MM.1S (cell line): ENCODE data around the gene SLC35G3.
"Not testable (repeated sequence)": the region's sequence is repeated elsewhere in the genome, so short reads cannot be mapped to it uniquely, and the experiment has no call there.

Experiments used
- DNase-seq: peaks from one replicate; pipeline ENCODE4 v3.0.0-alpha.2; 2015
- H2AFZ ChIP-seq: fragments of 300-600 bp; sonication (generic); 2 replicates; pipeline ENCODE4 v1.6.0; 2016; ENCODE audit warnings: antibody characterized with exemption, low read length
- H3F3A ChIP-seq: fragments of 300-600 bp; sonication (generic); 2 replicates; pipeline ENCODE4 v1.6.1; 2016; ENCODE audit warnings: mild to moderate bottlenecking, antibody characterized with exemption, low read length, moderate library complexity, mixed read lengths; ENCODE audit not compliant: insufficient read depth
- H3K27ac ChIP-seq: fragments of 300-600 bp; sonication (generic); 2 replicates; pipeline ENCODE4 v1.5.1; 2016; ENCODE audit warnings: mild to moderate bottlenecking, low read length
- H3K27me3 ChIP-seq: fragments of 300-600 bp; sonication (generic); replicated peaks from 2 replicates; pipeline ENCODE4 v1.6.0; 2016; ENCODE audit warnings: low read length; ENCODE audit not compliant: insufficient read depth
- H3K36me3 ChIP-seq: fragments of 300-600 bp; sonication (generic); replicated peaks from 2 replicates; pipeline ENCODE4 v1.6.1; 2016; ENCODE audit warnings: mild to moderate bottlenecking, low read length, mixed read lengths; ENCODE audit not compliant: insufficient read depth
- H3K4me1 ChIP-seq: fragments of 300-600 bp; sonication (generic); 2 replicates; pipeline ENCODE4 v1.6.1; 2016; ENCODE audit warnings: low read length, mixed read lengths
- H3K4me2 ChIP-seq: fragments of 300-600 bp; sonication (generic); 2 replicates; pipeline ENCODE4 v1.6.0; 2016; ENCODE audit warnings: low read depth, low read length
- H3K4me3 ChIP-seq: fragments of 300-600 bp; sonication (generic); 2 replicates; pipeline ENCODE4 v1.5.1; 2016; ENCODE audit warnings: low read length, mixed read lengths
- H3K79me2 ChIP-seq: fragments of 300-600 bp; sonication (generic); 2 replicates; pipeline ENCODE4 v1.6.1; 2016; ENCODE audit warnings: mixed run types, low read length, mixed read lengths
- H3K9ac ChIP-seq: fragments of 300-600 bp; sonication (generic); 2 replicates; pipeline ENCODE4 v1.6.1; 2016; ENCODE audit warnings: low read length, mixed read lengths
- H3K9me2 ChIP-seq: fragments of 300-600 bp; sonication (generic); replicated peaks from 2 replicates; pipeline ENCODE4 v1.6.1; 2016; ENCODE audit warnings: mild to moderate bottlenecking, low read length, mixed read lengths; ENCODE audit not compliant: insufficient read depth
- H3K9me3 ChIP-seq: fragments of 300-600 bp; sonication (generic); replicated peaks from 2 replicates; pipeline ENCODE4 v1.6.1; 2016; ENCODE audit warnings: mild to moderate bottlenecking, low read length, mixed read lengths; ENCODE audit not compliant: insufficient read depth
- H4K20me1 ChIP-seq: fragments of 300-600 bp; sonication (generic); 2 replicates; pipeline ENCODE4 v1.6.1; 2016; ENCODE audit warnings: mild to moderate bottlenecking, low read length, moderate library complexity, mixed read lengths; ENCODE audit not compliant: insufficient read depth
- EZH2 ChIP-seq: fragments of 300-600 bp; sonication (generic); optimal IDR thresholded peaks from 2 replicates; pipeline ENCODE3; 2017; ENCODE audit warnings: low read depth, mild to moderate bottlenecking, antibody characterized with exemption, low read length, mixed read lengths
- EZH2phosphoT487 ChIP-seq: fragments of 300-600 bp; sonication (generic); IDR thresholded peaks from 2 replicates; pipeline ENCODE4 v1.6.1; 2018; ENCODE audit warnings: antibody characterized with exemption, low read length
- TF ChIP-seq, protein P1 (sequence below): fragments of 300-600 bp; sonication (generic); IDR thresholded peaks from 2 replicates; pipeline ENCODE4 v1.5.1; 2016; ENCODE audit warnings: antibody characterized with exemption, low read length, mixed read lengths

The SLC35G3 gene

DNA sequence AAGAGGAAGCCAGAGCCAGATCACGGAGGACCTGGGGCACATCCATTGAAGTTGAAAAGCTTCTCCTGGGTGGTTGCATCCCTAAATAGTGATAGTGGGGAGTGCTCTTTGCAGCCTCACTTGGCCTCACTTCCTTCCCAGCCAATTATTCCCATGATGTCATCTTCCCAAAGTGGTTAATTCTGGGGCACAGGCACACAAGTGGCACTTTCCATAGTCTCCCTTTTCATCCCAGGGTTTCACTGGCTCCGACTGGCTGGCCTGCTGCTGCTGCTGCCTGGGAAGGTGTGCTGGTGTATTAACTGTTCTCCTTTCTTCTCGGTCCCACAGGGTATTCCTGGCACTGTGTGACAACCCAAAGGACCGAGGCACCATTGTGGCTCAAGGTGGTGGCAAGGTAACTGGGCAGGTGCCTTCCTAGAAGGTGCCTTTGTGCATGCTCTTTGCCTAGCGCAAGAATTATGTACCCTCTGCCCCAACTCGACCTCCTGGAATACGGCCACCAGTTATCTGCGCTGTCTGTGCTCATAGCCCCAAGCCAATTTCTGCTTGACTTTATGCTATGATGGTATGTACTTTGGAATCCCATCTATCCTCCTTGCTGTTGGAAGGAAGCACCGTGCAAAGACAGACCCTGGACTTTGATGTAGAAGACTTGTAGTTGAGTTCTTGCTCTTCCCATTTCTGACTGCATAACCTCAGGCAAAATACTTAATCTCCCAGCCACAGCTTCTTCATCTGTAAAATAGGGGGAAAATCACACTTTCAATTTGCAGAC lies 18.4 kb downstream of the SLC35G3 start:
- H3K36me3 ChIP-seq: no peaks in the 10 kb centered on the region
- no peaks in the 10 kb centered on the region for H3K9me3 ChIP-seq
- H3K27ac ChIP-seq: no peak overlapping the region
- H3K9ac ChIP-seq: no peak overlapping the region
- H3K4me2 ChIP-seq: no peak overlapping the region
- H3K79me2 ChIP-seq: no peaks in the 10 kb centered on the region
- H3K9me2 ChIP-seq: no peaks in the 10 kb centered on the region
- no peak overlapping the region for H3K4me3 ChIP-seq
- no peaks in the 10 kb centered on the region for H3K27me3 ChIP-seq
- no peak for TF ChIP-seq EZH2phosphoT487
- no peak for TF ChIP-seq EZH2
- TF ChIP-seq, protein P1, sequence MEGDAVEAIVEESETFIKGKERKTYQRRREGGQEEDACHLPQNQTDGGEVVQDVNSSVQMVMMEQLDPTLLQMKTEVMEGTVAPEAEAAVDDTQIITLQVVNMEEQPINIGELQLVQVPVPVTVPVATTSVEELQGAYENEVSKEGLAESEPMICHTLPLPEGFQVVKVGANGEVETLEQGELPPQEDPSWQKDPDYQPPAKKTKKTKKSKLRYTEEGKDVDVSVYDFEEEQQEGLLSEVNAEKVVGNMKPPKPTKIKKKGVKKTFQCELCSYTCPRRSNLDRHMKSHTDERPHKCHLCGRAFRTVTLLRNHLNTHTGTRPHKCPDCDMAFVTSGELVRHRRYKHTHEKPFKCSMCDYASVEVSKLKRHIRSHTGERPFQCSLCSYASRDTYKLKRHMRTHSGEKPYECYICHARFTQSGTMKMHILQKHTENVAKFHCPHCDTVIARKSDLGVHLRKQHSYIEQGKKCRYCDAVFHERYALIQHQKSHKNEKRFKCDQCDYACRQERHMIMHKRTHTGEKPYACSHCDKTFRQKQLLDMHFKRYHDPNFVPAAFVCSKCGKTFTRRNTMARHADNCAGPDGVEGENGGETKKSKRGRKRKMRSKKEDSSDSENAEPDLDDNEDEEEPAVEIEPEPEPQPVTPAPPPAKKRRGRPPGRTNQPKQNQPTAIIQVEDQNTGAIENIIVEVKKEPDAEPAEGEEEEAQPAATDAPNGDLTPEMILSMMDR: no peak
- H3F3A ChIP-seq: no peaks in the 10 kb centered on the region
- no peak for DNase-seq
- no peaks in the 10 kb centered on the region for H4K20me1 ChIP-seq
- no peak overlapping the region for H2AFZ ChIP-seq
- H3K4me1 ChIP-seq: no peaks in the 10 kb centered on the region

- H3K4me3 ChIP-seq: no peak overlapping the region
- H3K9me2 ChIP-seq: no peaks in the 10 kb centered on the region
- H2AFZ ChIP-seq: no peak overlapping the region
- no peak overlapping the region for H3K27ac ChIP-seq
- H3F3A ChIP-seq: no peaks in the 10 kb centered on the region
- TF ChIP-seq, protein P1: no peak
- no peak for TF ChIP-seq EZH2
- TF ChIP-seq EZH2phosphoT487: no peak
- H3K9me3 ChIP-seq: no peaks in the 10 kb centered on the region
- DNase-seq: no peak
- H4K20me1 ChIP-seq: no peaks in the 10 kb centered on the region
- H3K9ac ChIP-seq: no peak overlapping the region
- no peaks in the 10 kb centered on the region for H3K79me2 ChIP-seq
- H3K36me3 ChIP-seq: no peaks in the 10 kb centered on the region
- no peaks in the 10 kb centered on the region for H3K4me1 ChIP-seq
- H3K27me3 ChIP-seq: no peaks in the 10 kb centered on the region
- H3K4me2 ChIP-seq: no peak overlapping the region
Measured at GRCh38 chr17:35174835-35175334, 19.3 kb downstream of the SLC35G3 start.

DNA sequence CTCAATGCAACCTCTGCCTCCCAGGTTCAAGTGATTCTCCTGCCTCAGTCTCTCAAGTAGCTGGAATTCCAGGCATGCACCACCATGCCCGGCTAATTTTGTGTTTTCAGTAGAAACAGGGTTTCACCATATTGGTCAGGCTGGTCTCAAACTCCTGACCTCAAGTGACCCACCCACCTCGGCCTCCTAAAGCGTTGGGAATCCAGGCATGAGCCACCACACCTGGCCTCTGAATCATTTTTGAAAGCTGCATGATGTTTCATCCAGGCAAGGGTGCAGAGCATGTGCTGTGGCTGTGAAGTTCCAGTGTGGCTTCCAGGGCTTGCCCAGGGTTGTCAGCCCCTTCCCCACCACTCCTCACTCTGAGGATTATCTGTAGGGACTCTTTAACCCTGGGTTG lies 21.9 kb downstream of the SLC35G3 start:
- H3K27me3 ChIP-seq, DNase-seq, H3K4me1 ChIP-seq, H3K9me3 ChIP-seq, H3K9me2 ChIP-seq, H3K9ac ChIP-seq, H3F3A ChIP-seq, H3K4me2 ChIP-seq, H2AFZ ChIP-seq, H3K36me3 ChIP-seq, H3K27ac ChIP-seq, H4K20me1 ChIP-seq, H3K79me2 ChIP-seq, H3K4me3 ChIP-seq: not testable (repeated sequence)

DNA sequence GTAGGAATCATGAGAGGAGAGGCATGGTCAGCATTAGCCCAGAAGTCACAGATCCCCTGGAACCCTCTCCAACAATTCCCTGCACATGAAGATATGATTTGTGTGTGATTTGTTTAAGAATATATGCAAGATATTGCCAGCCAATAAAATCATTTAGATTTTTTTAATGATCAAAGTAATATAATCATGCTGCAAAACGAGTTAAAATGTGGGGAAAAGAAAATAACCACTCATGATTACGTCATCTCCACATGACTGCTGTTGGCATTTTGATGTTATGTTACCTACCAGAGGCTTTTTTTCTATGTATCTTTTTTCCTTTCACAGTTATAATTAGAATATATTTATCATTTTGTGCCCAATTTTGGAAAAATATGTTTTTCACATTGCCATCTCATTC lies 22.4 kb downstream of the SLC35G3 start:
- no peak overlapping the region for H3K4me3 ChIP-seq
- no peaks in the 10 kb centered on the region for H3K9me2 ChIP-seq
- no peaks in the 10 kb centered on the region for H3K4me1 ChIP-seq
- no peaks in the 10 kb centered on the region for H3F3A ChIP-seq
- no peaks in the 10 kb centered on the region for H4K20me1 ChIP-seq
- no peaks in the 10 kb centered on the region for H3K9me3 ChIP-seq
- no peak overlapping the region for H3K4me2 ChIP-seq
- no peak for DNase-seq
- no peak for TF ChIP-seq EZH2
- H3K27me3 ChIP-seq: no peaks in the 10 kb centered on the region
- no peaks in the 10 kb centered on the region for H3K79me2 ChIP-seq
- H2AFZ ChIP-seq: no peak overlapping the region
- no peak overlapping the region for H3K27ac ChIP-seq
- H3K9ac ChIP-seq: no peak overlapping the region
- no peaks in the 10 kb centered on the region for H3K36me3 ChIP-seq
